ENCODE measurements around the gene PDZD4.

GRCh38 chrX:153869473-153870287 is 39.3 kb upstream of the PDZD4 start:
- TF ChIP-seq CEBPB (IDR thresholded peaks at IDR 0.05) = no peak
- no peak for TF ChIP-seq FOXM1 (IDR thresholded peaks at IDR 0.05; ENCODE audit: borderline replicate concordance, low read depth)
- no peak for TF ChIP-seq MAX (IDR thresholded peaks at IDR 0.05)

Measured in Ishikawa (cell line).